HepG2 (cell line): Measurements from ENCODE around the gene AP4E1.

Experiments used
- CBX2 ChIP-seq, 2 experiments: fragments of 200-600 bp in 1 of 2; sonication (generic); formaldehyde crosslinking in 1 of 2; IDR thresholded peaks; 2 replicates each; pipeline versions ENCODE4 v1.7.0 to v1.8.1; 2018 to 2022; ENCODE audit warnings: low read depth in 2 of 2, low read length in 1 of 2, mild to moderate bottlenecking in 1 of 2, missing genetic modification reagents in 1 of 2
- CTCF ChIP-seq: sonication (generic); formaldehyde crosslinking; IDR thresholded peaks from 2 replicates; pipeline ENCODE4 v1.5.0; 2020; ENCODE audit warnings: mild to moderate bottlenecking, missing genetic modification reagents, moderate library complexity
- FOSL1 ChIP-seq: sonication (generic); formaldehyde crosslinking; IDR thresholded peaks from 2 replicates; pipeline ENCODE4 v1.9.0; 2021; ENCODE audit warnings: missing genetic modification reagents, borderline replicate concordance
- FOXA3 ChIP-seq: IDR thresholded peaks from 2 replicates; pipeline ENCODE4 v1.6.1; 2016; ENCODE audit warnings: missing genetic modification reagents, missing compliant biosample characterization
- LRRFIP1 ChIP-seq: sonication (generic); formaldehyde crosslinking; conservative IDR thresholded peaks from 2 replicates; pipeline ENCODE4 v1.4.0; 2020; ENCODE audit warnings: missing genetic modification reagents
- ZMYM4 ChIP-seq: sonication (generic); formaldehyde crosslinking; IDR thresholded peaks from 2 replicates; pipeline ENCODE4 v1.8.1; 2023; ENCODE audit warnings: mild to moderate bottlenecking, missing genetic modification reagents
- ZNF644 ChIP-seq: IDR thresholded peaks from 2 replicates; pipeline ENCODE4 v1.6.1; 2016; ENCODE audit warnings: low read depth

- TF ChIP-seq ZNF644 = no peak
- no peak for TF ChIP-seq LRRFIP1 (CRISPR knock-in tag)
- TF ChIP-seq ZMYM4 (CRISPR knock-in tag) = no peak
- TF ChIP-seq FOSL1 (CRISPR knock-in tag) = no peak
- TF ChIP-seq CTCF = no peak
- TF ChIP-seq FOXA3 = no peak
- TF ChIP-seq CBX2 (IDR thresholded peaks at IDR 0.05; ENCODE audit: low read depth, low read length) = no peak
- no peak for TF ChIP-seq CBX2 (CRISPR knock-in tag; IDR thresholded peaks at IDR 0.05; ENCODE audit: low read depth)
These were observed 36.2 kb downstream of the AP4E1 start for GRCh38 chr15:50944672-50945071.
